PFSK-1 (cell line): ENCODE data around the gene CAB39.

Source experiments
- POLR2AphosphoS5 ChIP-seq: IDR thresholded peaks from 2 replicates; pipeline ENCODE4 v1.6.1; 2012; ENCODE audit warnings: low read depth, mild to moderate bottlenecking, control low read depth, low read length, moderate library complexity
- SIN3A ChIP-seq: IDR thresholded peaks from 2 replicates; pipeline ENCODE4 v1.6.1; 2012; ENCODE audit warnings: mild to moderate bottlenecking, low read length, moderate library complexity, borderline replicate concordance; ENCODE audit not compliant: insufficient read depth
- TAF1 ChIP-seq: IDR thresholded peaks from 2 replicates; pipeline ENCODE4 v1.6.1; 2012; ENCODE audit warnings: low read length, control low read depth, borderline replicate concordance; ENCODE audit not compliant: insufficient read depth
- TF ChIP-seq, protein P1 (sequence below), 2 experiments: IDR thresholded peaks; 2 replicates each; pipeline versions ENCODE4 v1.6.1 to v1.8.0; 2011 to 2012; ENCODE audit warnings: low read depth in 2 of 2, low read length in 2 of 2, control low read depth in 1 of 2, inconsistent platforms in 1 of 2, mild to moderate bottlenecking in 1 of 2, moderate library complexity in 1 of 2; ENCODE audit not compliant: insufficient read depth in 1 of 2

DNA sequence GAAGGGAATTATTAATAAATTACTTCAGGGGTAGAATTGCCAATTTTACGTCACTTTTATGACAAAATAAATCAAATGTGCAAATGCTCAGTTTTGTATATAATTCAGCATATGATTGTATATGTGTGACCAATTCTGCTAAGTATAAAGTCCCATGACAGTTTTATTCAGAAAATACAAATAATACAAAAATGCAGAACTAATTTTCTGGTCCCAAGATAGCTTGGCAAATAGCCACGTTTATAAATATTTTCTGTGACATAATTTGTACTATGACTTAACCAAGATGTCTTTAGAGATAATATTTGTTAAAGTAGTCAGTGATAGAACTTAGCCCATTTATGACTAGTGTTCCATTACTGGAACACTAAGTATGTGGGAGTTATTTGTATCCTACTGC lies 24.2 kb upstream of the CAB39 start:
- no peak for TF ChIP-seq SIN3A
- no peak for TF ChIP-seq POLR2AphosphoS5
- no peak for TF ChIP-seq TAF1
- TF ChIP-seq, protein P1, sequence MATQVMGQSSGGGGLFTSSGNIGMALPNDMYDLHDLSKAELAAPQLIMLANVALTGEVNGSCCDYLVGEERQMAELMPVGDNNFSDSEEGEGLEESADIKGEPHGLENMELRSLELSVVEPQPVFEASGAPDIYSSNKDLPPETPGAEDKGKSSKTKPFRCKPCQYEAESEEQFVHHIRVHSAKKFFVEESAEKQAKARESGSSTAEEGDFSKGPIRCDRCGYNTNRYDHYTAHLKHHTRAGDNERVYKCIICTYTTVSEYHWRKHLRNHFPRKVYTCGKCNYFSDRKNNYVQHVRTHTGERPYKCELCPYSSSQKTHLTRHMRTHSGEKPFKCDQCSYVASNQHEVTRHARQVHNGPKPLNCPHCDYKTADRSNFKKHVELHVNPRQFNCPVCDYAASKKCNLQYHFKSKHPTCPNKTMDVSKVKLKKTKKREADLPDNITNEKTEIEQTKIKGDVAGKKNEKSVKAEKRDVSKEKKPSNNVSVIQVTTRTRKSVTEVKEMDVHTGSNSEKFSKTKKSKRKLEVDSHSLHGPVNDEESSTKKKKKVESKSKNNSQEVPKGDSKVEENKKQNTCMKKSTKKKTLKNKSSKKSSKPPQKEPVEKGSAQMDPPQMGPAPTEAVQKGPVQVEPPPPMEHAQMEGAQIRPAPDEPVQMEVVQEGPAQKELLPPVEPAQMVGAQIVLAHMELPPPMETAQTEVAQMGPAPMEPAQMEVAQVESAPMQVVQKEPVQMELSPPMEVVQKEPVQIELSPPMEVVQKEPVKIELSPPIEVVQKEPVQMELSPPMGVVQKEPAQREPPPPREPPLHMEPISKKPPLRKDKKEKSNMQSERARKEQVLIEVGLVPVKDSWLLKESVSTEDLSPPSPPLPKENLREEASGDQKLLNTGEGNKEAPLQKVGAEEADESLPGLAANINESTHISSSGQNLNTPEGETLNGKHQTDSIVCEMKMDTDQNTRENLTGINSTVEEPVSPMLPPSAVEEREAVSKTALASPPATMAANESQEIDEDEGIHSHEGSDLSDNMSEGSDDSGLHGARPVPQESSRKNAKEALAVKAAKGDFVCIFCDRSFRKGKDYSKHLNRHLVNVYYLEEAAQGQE (IDR thresholded peaks at IDR 0.05; ENCODE audit: insufficient read depth in 1 of 2, low read depth in 2 of 2, low read length in 2 of 2): no peak
